ENCODE data around the gene SEZ6L. TPM values are rescaled to one million over a fixed set of nuclear protein-coding genes. Genes with fewer than 3 reads are reported as not detected.
A peak's percentile ranks its signal among the peaks of the same experiment; 100 is the strongest.

The SEZ6L gene
- total RNA-seq, 1 experiment from 2014 or later: 0.83 TPM

DNA sequence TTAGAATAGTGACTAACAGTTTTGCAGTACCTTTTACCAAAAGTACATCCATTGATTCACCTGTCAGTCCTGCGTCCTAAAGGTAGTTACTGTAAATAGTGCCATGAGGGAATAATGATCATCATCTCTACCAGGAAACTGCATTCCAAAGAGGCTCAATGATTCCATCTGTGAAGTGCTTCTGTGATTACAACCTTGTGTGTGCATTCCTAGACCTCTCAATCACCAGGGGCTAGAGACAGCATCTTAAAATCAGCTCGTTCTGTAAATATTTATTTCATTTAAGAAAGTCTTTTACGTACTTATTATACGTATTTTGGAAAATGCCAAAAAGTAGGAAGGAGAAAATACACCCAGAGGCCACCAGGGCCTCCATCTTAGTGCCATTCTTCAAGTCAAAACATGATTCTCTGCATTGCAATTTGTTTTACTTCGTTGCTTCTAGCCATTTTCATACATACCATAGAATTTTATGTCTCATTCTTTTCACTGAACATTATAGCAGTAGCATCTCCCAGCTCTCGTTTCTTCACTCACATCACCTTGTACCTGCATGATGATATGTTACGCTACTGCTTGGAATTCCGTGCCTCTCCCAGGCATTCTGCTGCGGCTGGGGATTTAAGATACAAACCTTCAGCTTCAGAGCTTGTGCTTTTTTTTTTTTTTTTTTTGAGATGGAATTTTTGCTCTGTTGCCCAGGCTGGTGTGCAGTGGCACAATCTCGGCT, 117.0 kb downstream of the SEZ6L start:
- no peak overlapping the region for H3K4me3 ChIP-seq (ENCODE audit: insufficient read depth, low read depth, low read length)
- no peaks in the 10 kb centered on the region for H3K36me3 ChIP-seq (replicated peaks; ENCODE audit: control insufficient read depth, insufficient read depth, low read length)
- H3K27me3 ChIP-seq (ENCODE audit: control insufficient read depth, insufficient read depth, low read length): no peaks in the 10 kb centered on the region
- no peak for DNase-seq

- H3K4me3 ChIP-seq (ENCODE audit: insufficient read depth, low read depth, low read length): no peak overlapping the region
- no peaks in the 10 kb centered on the region for H3K27me3 ChIP-seq (ENCODE audit: control insufficient read depth, insufficient read depth, low read length)
- DNase-seq: no peak
- no peaks in the 10 kb centered on the region for H3K36me3 ChIP-seq (replicated peaks; ENCODE audit: control insufficient read depth, insufficient read depth, low read length)
Measured at GRCh38 chr22:26287382-26288225, 118.3 kb downstream of the SEZ6L start.

GRCh38 chr22:26289611-26290101, 120.4 kb downstream of the SEZ6L start:
- DNase-seq: no peak
- no peak overlapping the region for H3K4me3 ChIP-seq (ENCODE audit: insufficient read depth, low read depth, low read length)
- no peaks in the 10 kb centered on the region for H3K27me3 ChIP-seq (ENCODE audit: control insufficient read depth, insufficient read depth, low read length)
- H3K36me3 ChIP-seq (replicated peaks; ENCODE audit: control insufficient read depth, insufficient read depth, low read length): no peaks in the 10 kb centered on the region

DNA sequence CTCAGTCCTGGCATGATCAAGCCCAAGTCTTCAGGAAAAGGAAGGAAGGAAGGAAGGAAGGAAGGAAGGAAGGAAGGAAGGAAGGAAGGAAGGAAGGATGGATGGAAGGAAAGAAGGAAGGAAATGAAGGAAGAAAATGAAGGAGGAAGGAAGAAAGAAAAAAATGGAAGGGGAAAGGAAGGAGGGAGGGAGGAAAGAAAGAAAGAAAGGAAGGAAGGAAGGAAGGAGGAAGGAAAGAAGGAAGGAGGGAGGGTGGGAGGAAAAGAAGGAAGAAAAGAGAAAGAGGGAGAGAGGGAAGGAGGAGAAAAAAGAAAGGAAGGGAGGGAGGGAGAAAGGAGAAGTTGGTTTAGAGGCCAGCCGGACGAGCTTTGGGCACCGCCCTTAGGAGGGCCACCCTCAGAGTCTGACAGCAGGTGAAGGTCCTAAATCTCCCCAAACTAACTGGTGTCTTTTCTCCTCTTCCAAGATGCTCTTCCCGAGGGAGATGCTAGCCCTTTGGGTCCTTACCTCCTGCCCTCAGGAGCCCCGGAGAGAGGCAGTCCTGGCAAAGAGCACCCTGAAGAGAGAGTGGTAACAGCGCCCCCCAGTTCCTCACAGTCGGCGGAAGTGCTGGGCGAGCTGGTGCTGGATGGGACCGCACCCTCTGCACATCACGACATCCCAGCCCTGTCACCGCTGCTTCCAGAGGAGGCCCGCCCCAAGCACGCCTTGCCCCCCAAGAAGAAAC, 122.8 kb downstream of the SEZ6L start:
- Histone ChIP-seq H3K4me3 (ENCODE audit: insufficient read depth, low read depth, low read length) (no peak overlapping the region), H3K27me3 (ENCODE audit: control insufficient read depth, insufficient read depth, low read length) (no peaks in the 10 kb centered on the region), H3K36me3 (replicated peaks; ENCODE audit: control insufficient read depth, insufficient read depth, low read length) (no peaks in the 10 kb centered on the region)
- peak; percentile 45 for DNase-seq

DNA sequence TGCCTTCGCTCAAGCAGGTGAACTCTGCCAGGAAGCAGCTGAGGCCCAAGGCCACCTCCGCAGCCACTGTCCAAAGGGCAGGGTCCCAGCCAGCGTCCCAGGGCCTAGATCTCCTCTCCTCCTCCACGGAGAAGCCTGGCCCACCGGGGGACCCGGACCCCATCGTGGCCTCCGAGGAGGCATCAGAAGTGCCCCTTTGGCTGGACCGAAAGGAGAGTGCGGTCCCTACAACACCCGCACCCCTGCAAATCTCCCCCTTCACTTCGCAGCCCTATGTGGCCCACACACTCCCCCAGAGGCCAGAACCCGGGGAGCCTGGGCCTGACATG, 123.4 kb downstream of the SEZ6L start:
- H3K4me3 ChIP-seq (ENCODE audit: insufficient read depth, low read depth, low read length): no peak overlapping the region

GRCh38 chr22:26295563-26296126, 126.4 kb downstream of the SEZ6L start:
- Histone ChIP-seq H3K4me3 (ENCODE audit: insufficient read depth, low read depth, low read length) (no peak overlapping the region), H3K27me3 (ENCODE audit: control insufficient read depth, insufficient read depth, low read length) (no peaks in the 10 kb centered on the region), H3K36me3 (replicated peaks; ENCODE audit: control insufficient read depth, insufficient read depth, low read length) (no peaks in the 10 kb centered on the region)
- no peak for DNase-seq

More for the DNA sequence above, 123.4 kb downstream of the SEZ6L start:
- DNase-seq: no peak
- H3K27me3 ChIP-seq (ENCODE audit: control insufficient read depth, insufficient read depth, low read length): no peaks in the 10 kb centered on the region
- no peaks in the 10 kb centered on the region for H3K36me3 ChIP-seq (replicated peaks; ENCODE audit: control insufficient read depth, insufficient read depth, low read length)

- Histone ChIP-seq H3K27me3 (ENCODE audit: control insufficient read depth, insufficient read depth, low read length) (no peaks in the 10 kb centered on the region), H3K4me3 (ENCODE audit: insufficient read depth, low read depth, low read length) (no peak overlapping the region), H3K36me3 (replicated peaks; ENCODE audit: control insufficient read depth, insufficient read depth, low read length) (no peaks in the 10 kb centered on the region)
- no peak for DNase-seq
Measured at GRCh38 chr22:26298605-26299310, 129.5 kb downstream of the SEZ6L start.

DNA sequence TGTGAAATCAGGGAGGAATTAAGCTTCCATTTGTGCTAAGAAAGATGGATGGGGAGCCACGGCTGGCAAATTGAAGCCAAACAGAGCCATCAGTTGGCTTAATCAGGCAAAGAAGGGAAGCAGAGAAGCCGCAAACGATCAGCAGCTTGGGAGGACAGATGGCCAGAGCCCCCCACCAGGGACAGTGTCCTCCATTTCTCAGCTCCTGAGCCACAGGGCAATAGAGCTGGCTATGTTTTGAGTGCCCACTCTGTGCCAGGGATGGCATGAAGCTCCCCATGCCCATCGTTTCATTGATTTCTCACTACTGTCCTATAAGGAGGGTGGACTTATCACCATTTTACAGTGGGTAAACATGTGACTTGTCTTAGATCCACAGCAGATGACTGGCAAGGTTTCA, 133.5 kb downstream of the SEZ6L start:
- H3K27me3 ChIP-seq (ENCODE audit: control insufficient read depth, insufficient read depth, low read length): no peaks in the 10 kb centered on the region; the same call in 1 of the 2 replicates
- no peak for DNase-seq
- H3K36me3 ChIP-seq (replicated peaks; ENCODE audit: control insufficient read depth, insufficient read depth, low read length): no peaks in the 10 kb centered on the region
- H3K4me3 ChIP-seq (ENCODE audit: insufficient read depth, low read depth, low read length): no peak overlapping the region

DNA sequence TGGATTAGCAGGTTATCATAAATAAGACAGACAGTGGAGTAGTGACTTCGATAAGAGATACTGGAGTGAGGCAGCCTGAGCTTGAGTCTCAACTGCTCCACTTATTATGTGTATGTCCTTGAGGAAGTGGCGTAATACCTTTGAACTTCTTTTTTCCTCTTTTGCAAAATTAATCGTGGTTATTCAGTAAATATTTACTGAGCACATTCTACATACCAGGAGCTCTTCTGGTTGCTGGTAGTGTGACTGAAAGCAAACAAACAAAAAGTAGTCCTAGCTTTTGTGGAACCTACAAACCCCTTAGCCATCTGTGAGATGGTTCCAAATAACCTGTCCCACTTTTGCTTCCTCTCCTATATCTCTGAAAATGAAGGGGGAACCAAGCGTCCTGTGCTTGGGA, 134.2 kb downstream of the SEZ6L start:
- no peak for DNase-seq
- Histone ChIP-seq H3K4me3 (ENCODE audit: insufficient read depth, low read depth, low read length) (no peak overlapping the region), H3K27me3 (ENCODE audit: control insufficient read depth, insufficient read depth, low read length) (no peaks in the 10 kb centered on the region; the same call in 1 of the 2 replicates), H3K36me3 (replicated peaks; ENCODE audit: control insufficient read depth, insufficient read depth, low read length) (no peaks in the 10 kb centered on the region)

- Histone ChIP-seq H3K4me3 (ENCODE audit: insufficient read depth, low read depth, low read length) (no peak overlapping the region), H3K27me3 (ENCODE audit: control insufficient read depth, insufficient read depth, low read length) (no peaks in the 10 kb centered on the region; the same call in 1 of the 2 replicates), H3K36me3 (replicated peaks; ENCODE audit: control insufficient read depth, insufficient read depth, low read length) (no peaks in the 10 kb centered on the region)
- DNase-seq: no peak
Measured at GRCh38 chr22:26304730-26305129, 135.5 kb downstream of the SEZ6L start.

- Histone ChIP-seq H3K4me3 (ENCODE audit: insufficient read depth, low read depth, low read length) (no peak overlapping the region), H3K36me3 (replicated peaks; ENCODE audit: control insufficient read depth, insufficient read depth, low read length) (no peaks in the 10 kb centered on the region), H3K27me3 (ENCODE audit: control insufficient read depth, insufficient read depth, low read length) (no peaks in the 10 kb centered on the region; the same call in 1 of the 2 replicates)
- no peak for DNase-seq
Measured at GRCh38 chr22:26308467-26308866, 139.2 kb downstream of the SEZ6L start.

GRCh38 chr22:26310616-26311015, 141.4 kb downstream of the SEZ6L start:
- no peaks in the 10 kb centered on the region for H3K36me3 ChIP-seq (replicated peaks; ENCODE audit: control insufficient read depth, insufficient read depth, low read length)
- no peak for DNase-seq
- H3K27me3 ChIP-seq (ENCODE audit: control insufficient read depth, insufficient read depth, low read length): no peaks in the 10 kb centered on the region; the same call in 1 of the 2 replicates
- H3K4me3 ChIP-seq (ENCODE audit: insufficient read depth, low read depth, low read length): no peak overlapping the region

DNA sequence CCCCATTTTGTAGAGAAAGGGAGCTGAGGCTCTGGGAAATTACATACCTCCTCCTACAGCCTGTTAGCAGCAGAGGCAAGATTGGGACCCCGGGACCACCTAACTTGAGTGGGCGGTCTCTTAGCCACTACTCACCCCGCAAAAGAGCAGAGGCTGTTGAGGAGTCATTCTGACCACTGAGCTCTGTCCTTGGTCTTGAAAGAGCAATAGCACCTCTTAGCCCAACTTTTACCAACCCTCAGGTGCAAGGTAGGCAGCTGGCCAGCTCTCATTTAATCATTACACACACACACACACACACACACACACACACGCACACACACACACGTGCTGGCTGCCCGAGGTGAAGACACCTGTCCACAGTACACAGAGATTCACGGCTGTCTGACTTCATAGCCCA, 144.0 kb downstream of the SEZ6L start:
- DNase-seq: no peak
- Histone ChIP-seq H3K4me3 (ENCODE audit: insufficient read depth, low read depth, low read length) (no peak overlapping the region), H3K27me3 (ENCODE audit: control insufficient read depth, insufficient read depth, low read length) (no peaks in the 10 kb centered on the region), H3K36me3 (replicated peaks; ENCODE audit: control insufficient read depth, insufficient read depth, low read length) (no peaks in the 10 kb centered on the region)

- no peaks in the 10 kb centered on the region for H3K27me3 ChIP-seq (ENCODE audit: control insufficient read depth, insufficient read depth, low read length)
Measured at GRCh38 chr22:26314171-26314570, 144.9 kb downstream of the SEZ6L start.

More at GRCh38 chr22:26314171-26314570, 144.9 kb downstream of the SEZ6L start:
- DNase-seq: no peak
- Histone ChIP-seq H3K36me3 (replicated peaks; ENCODE audit: control insufficient read depth, insufficient read depth, low read length) (no peaks in the 10 kb centered on the region), H3K4me3 (ENCODE audit: insufficient read depth, low read depth, low read length) (no peak overlapping the region)

Measured in H7 (cell line).